Left ventricle myocardium superior (tissue), 1 donor: Measurements from ENCODE around the gene ATF3. TPM values are rescaled to one million over a fixed set of nuclear protein-coding genes. Genes with fewer than 3 reads are reported as not detected.
A peak's percentile ranks its signal among the peaks of the same experiment; 100 is the strongest.

Experiments used
- ATAC-seq: fragments of 200-7000 bp; cut with Tn5 transposase; one replicate; pipeline ENCODE4 v1.9.1; 2020; ENCODE audit warnings: mild to moderate bottlenecking, moderate library complexity
- DNase-seq: peaks from one replicate; pipeline ENCODE4 v3.0.0-alpha.2; 2020
- intact Hi-C: fragments of 100-400 bp; cut with micrococcal nuclease; formaldehyde crosslinking; loops from one replicate; pipeline ENCODE4 v1.11.0; 2022
- long read RNA-seq: library from polyadenylated mRNA; unstranded; transcript quantifications from one replicate; pipeline ENCODE4 v2.0.0, GENCODE V29; 2021
- total RNA-seq: library from RNA; stranded (reverse); fragmentation: NEBNext Ultra II Directional; extraction: Animal tissue kit (Norgen Biotek cat#: 25700); gene quantifications from one replicate; pipeline ENCODE4 v1.2.1, GENCODE V29; 2021
- donor health status: DM: no; HTN: yes; CAD: no; lungs with severe emphysema.

Gene ATF3
- 14.6 TPM for total RNA-seq
- long read RNA-seq, transcript ATF3-202 (4 exons, 2,033 nt): major isoform, 6 of 7 reads
- long read RNA-seq, partial matches to known transcripts: 0 of 7 reads
- long read RNA-seq, other reads (novel, unspliced or antisense): 1 of 7 reads

- intact Hi-C loops: no loop called here
- peak; percentile 100 for DNase-seq
- peak; percentile 94 for ATAC-seq
Measured at GRCh38 chr1:212608392-212608958, at the start of gene ATF3. Gene ATF3 (plus strand): TSS chr1:212608761. CDS start chr1:212615022, 6,261 bp downstream.

DNA sequence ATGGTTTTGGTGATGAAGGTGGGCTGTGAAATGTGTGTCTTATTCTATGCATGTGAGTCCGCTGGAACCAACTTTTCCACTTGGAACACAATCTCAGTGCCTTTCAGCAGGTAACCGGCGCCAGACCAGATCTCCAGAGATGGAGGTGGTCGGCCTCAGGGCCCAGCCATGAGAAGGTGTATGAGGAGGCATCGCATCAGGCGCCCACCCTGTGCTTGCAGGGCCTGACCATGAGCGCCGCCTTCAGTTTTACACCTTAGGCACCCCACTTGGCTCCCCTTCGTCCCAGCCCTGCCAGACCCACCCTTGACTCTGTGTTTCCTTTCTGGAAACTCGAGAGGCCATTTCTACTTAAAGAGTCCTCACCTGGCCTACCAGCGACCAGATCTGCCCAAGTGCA, 48.6 kb upstream of the ATF3 start:
- intact Hi-C loops: no loop called here
- no peak for DNase-seq
- no peak for ATAC-seq

- DNase-seq (no peak), ATAC-seq (no peak)
- intact Hi-C loops: no loop called here
Measured at GRCh38 chr1:212560933-212561460, 47.6 kb upstream of the ATF3 start.

GRCh38 chr1:212561501-212561931, 47.0 kb upstream of the ATF3 start:
- ATAC-seq (no peak), DNase-seq (no peak)
- intact Hi-C loops: no loop called here

GRCh38 chr1:212562771-212563170, 45.8 kb upstream of the ATF3 start:
- intact Hi-C loops: no loop called here
- DNase-seq (no peak), ATAC-seq (no peak)

DNA sequence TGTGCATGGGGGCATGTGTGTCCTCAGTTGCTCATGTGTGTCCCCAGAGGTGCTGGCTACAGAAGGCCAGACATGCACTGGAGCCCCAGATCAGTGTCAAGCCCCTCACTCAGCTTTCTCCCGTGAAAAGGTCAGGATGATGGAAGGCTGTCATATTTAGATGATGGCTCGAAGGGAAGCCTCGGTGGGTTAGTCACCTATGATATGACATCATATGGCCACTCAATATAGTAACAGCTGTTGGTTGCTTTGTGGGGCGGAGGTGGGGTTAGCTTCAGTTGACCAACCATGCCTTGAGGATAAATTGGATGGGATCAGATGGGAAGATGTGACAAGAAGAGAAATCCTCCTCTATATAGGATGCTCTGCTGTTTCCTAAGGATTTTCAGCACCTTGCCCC, 43.5 kb upstream of the ATF3 start:
- intact Hi-C loops: no loop called here
- no peak for ATAC-seq

DNA sequence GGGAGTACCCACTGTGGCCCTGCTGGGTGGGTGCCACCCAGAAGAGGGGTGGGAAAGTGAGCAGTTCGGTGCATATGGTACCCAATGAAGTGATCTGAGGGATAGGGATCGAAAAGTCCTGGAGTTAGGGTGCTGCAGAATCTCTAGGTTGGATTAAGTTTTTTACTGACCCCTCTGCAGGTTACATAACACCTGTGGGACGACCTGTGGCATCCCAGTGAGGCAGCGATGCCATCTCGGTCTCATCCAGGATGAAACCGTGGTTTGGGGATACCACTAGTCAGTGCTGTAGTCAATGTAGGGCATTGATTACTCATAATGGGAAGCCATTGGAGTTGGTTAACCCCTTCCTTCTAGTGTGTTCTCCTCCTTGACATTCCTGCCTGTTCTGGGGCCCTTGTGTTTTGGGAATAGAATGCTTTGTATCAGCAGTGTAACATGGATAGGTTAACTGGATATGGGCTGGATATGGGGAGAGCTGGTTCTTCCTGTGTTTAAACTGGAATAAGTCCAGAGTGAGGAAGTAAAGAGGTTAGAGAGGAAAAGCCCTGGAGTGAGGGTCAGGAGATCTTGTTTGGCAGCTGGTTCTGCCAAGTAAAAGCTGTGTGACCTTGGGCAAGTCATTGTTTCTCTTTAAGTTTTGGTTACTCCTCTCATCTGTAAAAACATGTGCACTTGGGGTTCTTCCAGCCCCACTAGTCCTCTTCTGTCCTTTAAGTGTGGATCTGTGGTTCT, 42.8 kb upstream of the ATF3 start:
- no peak for DNase-seq
- intact Hi-C loops: no loop called here
- no peak for ATAC-seq

More for the DNA sequence above, 43.5 kb upstream of the ATF3 start:
- DNase-seq: no peak

GRCh38 chr1:212566522-212567479, 41.8 kb upstream of the ATF3 start:
- ATAC-seq (peak; percentile 80), DNase-seq (peak; percentile 32)
- intact Hi-C loops: no loop called here

GRCh38 chr1:212567638-212568037, 40.9 kb upstream of the ATF3 start:
- ATAC-seq (no peak), DNase-seq (no peak)
- intact Hi-C loops: no loop called here

- ATAC-seq (no peak), DNase-seq (no peak)
- intact Hi-C loops: no loop called here
Measured at GRCh38 chr1:212568978-212569537, 39.5 kb upstream of the ATF3 start.

DNA sequence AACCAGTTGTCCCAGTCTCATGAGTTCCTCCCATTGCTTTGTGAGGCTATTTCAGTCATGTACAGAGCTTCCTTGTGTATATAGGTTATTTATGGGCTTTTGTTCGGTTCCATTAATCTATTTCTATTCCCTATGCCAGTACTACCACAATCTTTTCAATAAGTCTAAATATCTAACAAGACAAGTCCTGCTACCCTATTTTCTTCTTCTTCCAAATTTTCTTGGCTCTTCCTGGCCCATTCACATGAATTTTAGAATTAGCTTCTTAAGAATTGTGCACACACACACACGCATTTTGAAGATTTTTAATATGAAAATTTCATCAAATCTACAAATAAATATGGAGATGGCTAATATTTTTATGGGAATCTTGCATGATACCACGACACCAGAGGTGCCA, 33.8 kb upstream of the ATF3 start:
- intact Hi-C loops: no loop called here
- no peak for ATAC-seq
- DNase-seq: no peak

DNA sequence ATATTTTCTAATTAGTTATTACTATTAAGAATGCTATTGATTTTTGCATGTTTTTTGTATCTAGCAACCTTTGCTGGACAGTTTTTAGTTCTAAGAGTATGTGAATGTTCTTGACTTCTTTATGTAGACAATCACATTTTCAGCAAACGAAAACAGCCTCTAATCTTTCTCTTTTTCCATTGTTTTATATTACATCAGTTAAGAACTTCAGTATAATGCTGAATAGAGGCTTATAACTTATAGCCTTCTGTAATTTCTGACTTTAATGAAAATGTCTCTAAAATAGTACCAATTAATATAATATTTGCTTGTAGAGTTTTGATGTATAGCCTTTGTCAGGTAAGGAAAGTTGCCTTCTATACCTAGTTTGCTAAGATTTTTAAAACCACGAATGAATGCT, 33.2 kb upstream of the ATF3 start:
- intact Hi-C loops: no loop called here
- no peak for DNase-seq
- ATAC-seq: no peak

DNA sequence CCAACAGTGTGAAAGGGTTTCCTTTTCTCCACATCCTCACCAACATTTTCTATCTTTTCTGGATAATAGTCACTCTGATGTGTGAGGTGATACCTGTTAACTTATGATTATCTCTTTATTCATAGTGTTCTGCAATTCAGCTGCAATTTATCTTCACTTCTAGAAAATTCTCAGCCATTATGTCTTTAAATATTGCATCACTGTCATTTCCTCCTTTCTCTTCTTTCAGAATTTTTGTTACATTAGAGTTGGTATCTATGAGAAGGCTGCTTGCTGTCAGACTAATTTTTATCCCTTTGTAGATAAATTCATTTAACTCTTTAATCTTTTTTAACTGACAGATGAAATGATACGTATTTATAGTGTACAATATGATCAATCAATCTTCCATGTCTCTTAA, 30.5 kb upstream of the ATF3 start:
- DNase-seq (no peak), ATAC-seq (no peak)
- intact Hi-C loops: no loop called here

DNA sequence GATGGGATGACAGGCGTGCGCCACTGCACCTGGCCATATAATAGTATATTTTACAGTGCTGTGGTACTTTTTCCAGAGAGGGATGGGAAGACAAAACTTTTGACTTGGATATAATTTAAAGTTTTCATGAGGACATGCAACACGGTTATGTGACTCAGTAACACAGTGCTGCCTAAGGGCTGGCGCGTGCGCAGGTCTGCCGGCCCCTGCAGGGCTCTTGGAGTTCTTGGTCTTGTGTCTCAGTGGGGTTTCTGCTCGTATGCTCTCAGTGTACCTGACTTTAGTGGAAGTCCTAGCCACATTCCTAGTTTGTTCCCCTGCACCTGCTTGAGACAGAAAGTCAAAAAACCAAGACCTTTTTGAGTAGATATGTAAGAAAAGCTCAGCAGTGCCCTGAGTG, 27.5 kb upstream of the ATF3 start:
- DNase-seq (no peak), ATAC-seq (no peak)
- intact Hi-C loops: no loop called here

DNA sequence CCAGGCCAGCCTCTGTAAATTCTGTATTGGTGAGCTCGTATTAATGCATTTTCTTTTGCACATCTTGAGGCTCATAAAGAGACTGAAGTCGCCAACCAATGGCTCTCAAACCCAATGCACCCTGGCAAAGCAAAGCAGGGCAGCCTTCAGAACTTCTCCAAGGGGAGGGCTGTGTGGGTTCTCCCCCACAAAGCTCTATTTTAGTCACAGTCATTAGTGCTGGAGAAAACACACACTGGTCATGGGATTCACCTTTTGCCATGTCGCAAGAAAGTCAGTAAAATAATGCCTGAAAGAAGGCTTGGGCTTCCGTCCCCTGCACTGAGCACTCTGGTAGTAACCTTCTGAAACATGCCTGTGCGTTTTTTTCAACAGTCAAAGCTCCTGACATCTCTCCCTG, 26.3 kb upstream of the ATF3 start:
- ATAC-seq (no peak), DNase-seq (no peak)
- intact Hi-C loops: no loop called here

DNA sequence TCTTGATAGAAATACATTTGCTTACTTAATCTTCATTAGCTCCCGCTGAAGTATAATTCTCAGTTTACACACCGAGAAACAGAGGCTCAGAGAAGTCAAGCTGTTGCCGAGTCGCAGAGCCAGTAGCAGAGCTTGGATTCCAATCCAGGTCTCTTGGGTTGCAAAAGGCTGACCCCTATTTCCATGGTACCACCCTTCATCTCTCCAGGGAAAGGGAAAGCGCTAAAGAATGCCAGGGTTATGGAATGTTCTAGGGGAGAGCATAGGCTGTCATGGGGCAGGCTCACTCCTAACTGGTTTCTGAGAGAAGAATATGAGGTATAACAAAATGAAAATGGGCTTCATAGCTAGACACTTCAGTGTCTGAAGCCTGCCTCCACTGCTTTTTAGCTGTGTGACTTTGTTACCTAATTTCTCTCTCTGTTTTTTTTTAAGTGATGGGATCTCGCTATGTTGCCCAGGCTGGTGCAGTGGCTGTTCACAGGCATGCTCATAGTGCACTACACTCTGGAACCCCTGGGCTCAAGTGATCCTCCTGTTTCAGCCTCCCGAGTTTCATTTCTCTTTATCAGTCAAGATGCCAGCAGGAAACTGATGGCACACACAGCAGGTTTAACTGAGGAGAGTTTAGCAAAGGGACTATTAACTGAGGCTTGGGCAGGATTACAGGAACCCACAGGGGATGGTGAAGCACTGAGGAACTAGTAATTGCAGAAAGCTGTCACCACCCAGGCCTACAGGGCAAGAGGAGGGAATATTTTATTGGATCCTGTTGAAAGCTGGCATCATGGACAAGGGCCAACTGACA, 25.5 kb upstream of the ATF3 start:
- no peak for ATAC-seq
- intact Hi-C loops: no loop called here
- DNase-seq: no peak

DNA sequence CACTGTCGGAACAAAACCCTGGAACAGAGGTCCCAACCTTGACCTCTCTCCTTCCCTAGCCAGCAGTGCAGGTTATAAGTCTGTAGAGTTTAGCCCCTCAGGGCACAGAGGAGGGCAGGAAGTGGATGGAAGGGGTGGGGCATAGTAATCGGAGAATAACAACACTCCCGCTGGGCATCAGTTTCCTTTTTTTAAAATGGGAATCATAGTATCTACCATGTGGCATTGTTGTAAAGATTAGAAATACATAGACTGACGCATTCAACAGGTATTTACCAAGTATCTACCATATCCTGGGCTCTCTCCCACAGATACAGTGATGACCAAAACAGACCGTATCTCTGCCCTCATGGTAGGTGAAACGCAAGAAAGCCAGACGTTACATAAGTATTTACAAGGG, 24.9 kb upstream of the ATF3 start:
- ATAC-seq (no peak), DNase-seq (no peak)
- intact Hi-C loops: no loop called here

GRCh38 chr1:212584092-212584886, 24.3 kb upstream of the ATF3 start:
- ATAC-seq (no peak), DNase-seq (no peak)

More at GRCh38 chr1:212584092-212584886, 24.3 kb upstream of the ATF3 start:
- intact Hi-C loops: no loop called here
